Ovary (tissue), 9 donors: Measurements from ENCODE around the gene PTPRN2. TPM values are rescaled to one million over a fixed set of nuclear protein-coding genes. Genes with fewer than 3 reads are reported as not detected.

Experiments
- DNase-seq, 5 donors: peaks; one replicate each; pipeline ENCODE4 v3.0.0-alpha.2; 2019 to 2020
- H3K27ac ChIP-seq, 2 donors: fragments of 200-600 bp; one replicate each; pipeline versions ENCODE4 v1.5.1 to v1.8.0; 2019 to 2022
- H3K27me3 ChIP-seq: fragments of 200-600 bp; one replicate; pipeline ENCODE4 v1.8.0; 2022
- H3K36me3 ChIP-seq: fragments of 200-600 bp; sonication (generic); one replicate; pipeline ENCODE4 v1.5.1; 2019
- H3K4me1 ChIP-seq: one replicate; pipeline ENCODE4 v1.8.1; 2013; ENCODE audit warnings: mild to moderate bottlenecking, moderate library complexity; ENCODE audit not compliant: insufficient read depth
- H3K4me3 ChIP-seq: fragments of 200-600 bp; sonication (generic); one replicate; pipeline ENCODE4 v1.5.1; 2017
- H3K9me3 ChIP-seq, 2 donors: fragments of 200-600 bp in 1 of 2; sonication (generic) in 1 of 2; one replicate each; pipeline versions ENCODE4 v1.5.1 to v1.8.1; 2013 to 2019; ENCODE audit warnings: mild to moderate bottlenecking in 1 of 2, moderate library complexity in 1 of 2
- CTCF ChIP-seq, 3 donors: fragments of 450-650 bp in 2 of 3; fragments of 200-600 bp in 1 of 3; IDR thresholded peaks; one replicate each; pipeline versions ENCODE4 v1.5.1 to v1.8.0; 2016 to 2022; ENCODE audit warnings: antibody characterized with exemption in 3 of 3, mild to moderate bottlenecking in 1 of 3
- EP300 ChIP-seq: sonication (generic); formaldehyde crosslinking; IDR thresholded peaks from one replicate; pipeline ENCODE4 v1.6.1; 2017; ENCODE audit warnings: antibody characterized with exemption
- POLR2A ChIP-seq: fragments of 450-650 bp; IDR thresholded peaks from one replicate; pipeline ENCODE4 v1.6.1; 2017; ENCODE audit warnings: antibody characterized with exemption, mild to moderate bottlenecking, moderate library complexity
- WGBS, 3 donors: extraction: QIAGEN DNeasy Blood & Tissue Kit in 1 of 3; methylation state at CpG; one replicate each; pipeline versions ENCODE4 v1.1.5 to v1.1.7; 2013 to 2017; 5-methylcytosine and 5-hydroxymethylcytosine counted together
- intact Hi-C, 4 donors: fragments of 100-400 bp; cut with DNase I; formaldehyde crosslinking; loops; one replicate each; pipeline versions ENCODE4 v1.11.0 to v1.15.1; 2022 to 2023
- polyA plus RNA-seq, 2 donors: library from polyadenylated mRNA; stranded (reverse); fragments of 200-250 nt in 1 of 2; fragments of 350-450 nt in 1 of 2; fragmentation: Illumina TruSeq in 1 of 2; extraction: RNeasy Lipid Tissue Mini Kit (QIAGEN cat#74804) in 1 of 2; gene quantifications; one replicate each; pipeline ENCODE4 v1.2.3, GENCODE V29; 2013 to 2014
- total RNA-seq, 7 donors: library from RNA; depleted of rRNA in 2 of 7; stranded (reverse); fragments of >200 nt in 2 of 7; fragmentation: NEBNext Ultra II Directional in 3 of 7; extraction: Animal tissue kit (Norgen Biotek cat#: 25700) in 3 of 7; gene quantifications; one replicate each; pipeline versions ENCODE4 v1.1.0 to v1.2.4, GENCODE V29; 2016 to 2023
- donor health status: DM: no; HTN: no; CAD: no; lungs with moderate emphysema.
- donor health status: DM: no; HTN: no; CAD: no.
- donor health status: Bipolar disorder and iron deficiency.
- donor health status: DM: yes; HTN: yes; CAD: no.
- donor health status: DM: no; HTN: no; CAD: no.
- donor health status: DM: yes; HTN: yes; CAD: no.

The PTPRN2 gene
- total and polyA plus RNA-seq, 9 donors: 3.5 to 11.1 (median 5.9) TPM

GRCh38 chr7:157826566-157826965 is 761.1 kb downstream of the PTPRN2 start:
- WGBS, 3 donors: 93 to 97% (median 95%) methylated on average over 17 of the region's 17 CpGs

GRCh38 chr7:157825325-157825724 is 762.3 kb downstream of the PTPRN2 start:
- intact Hi-C loops: no loop called here
- TF ChIP-seq POLR2A: no peak
- TF ChIP-seq EP300: no peak
- no peak for TF ChIP-seq CTCF (IDR thresholded peaks at IDR 0.05)
- WGBS, 3 donors: 67 to 74% (median 73%) methylated on average over 6 of the region's 6 CpGs
- H3K27me3 ChIP-seq: no peaks in the 10 kb centered on the region
- H3K9me3 ChIP-seq: no peaks in the 10 kb centered on the region
- no peak overlapping the region for H3K4me3 ChIP-seq
- no peaks in the 10 kb centered on the region for H3K4me1 ChIP-seq
- H3K36me3 ChIP-seq: no peaks in the 10 kb centered on the region
- no peak overlapping the region for H3K27ac ChIP-seq
- no peak for DNase-seq

More at GRCh38 chr7:157826566-157826965, 761.1 kb downstream of the PTPRN2 start:
- intact Hi-C loops: no loop called here
- no peak for DNase-seq
- Histone ChIP-seq H3K4me1 (no peaks in the 10 kb centered on the region), H3K36me3 (no peaks in the 10 kb centered on the region), H3K4me3 (no peak overlapping the region), H3K27me3 (no peaks in the 10 kb centered on the region), H3K27ac (no peak overlapping the region), H3K9me3 (no peaks in the 10 kb centered on the region)
- TF ChIP-seq EP300 (no peak), CTCF (IDR thresholded peaks at IDR 0.05) (no peak), POLR2A (no peak)

- H3K4me1 ChIP-seq: no peaks in the 10 kb centered on the region
- no peak overlapping the region for H3K27ac ChIP-seq
- H3K9me3 ChIP-seq: no peaks in the 10 kb centered on the region
- 81 to 92% (median 81%) methylated on average over 8 of the region's 8 CpGs for WGBS, 3 donors
- TF ChIP-seq EP300: no peak
- no peak for TF ChIP-seq POLR2A
- no peak for TF ChIP-seq CTCF (IDR thresholded peaks at IDR 0.05)
- no peaks in the 10 kb centered on the region for H3K36me3 ChIP-seq
- DNase-seq: no peak
- no peaks in the 10 kb centered on the region for H3K27me3 ChIP-seq
- intact Hi-C loops: no loop called here
- H3K4me3 ChIP-seq: no peak overlapping the region
These were observed 762.9 kb downstream of the PTPRN2 start for GRCh38 chr7:157824819-157825121.

GRCh38 chr7:157824011-157824818 is 763.4 kb downstream of the PTPRN2 start:
- H3K4me1 ChIP-seq: no peaks in the 10 kb centered on the region
- TF ChIP-seq CTCF (IDR thresholded peaks at IDR 0.05): no peak
- TF ChIP-seq POLR2A: no peak
- no peak for TF ChIP-seq EP300
- H3K36me3 ChIP-seq: no peaks in the 10 kb centered on the region
- H3K27ac ChIP-seq: no peak overlapping the region
- no peaks in the 10 kb centered on the region for H3K9me3 ChIP-seq
- intact Hi-C loops: no loop called here
- H3K4me3 ChIP-seq: no peak overlapping the region
- WGBS, 3 donors: 77 to 82% (median 79%) methylated on average over 15 to 18 of the region's 18 CpGs
- no peak for DNase-seq
- H3K27me3 ChIP-seq: no peaks in the 10 kb centered on the region
